DOHH2 (cell line): ENCODE measurements around the gene LYPD5.

Source experiments
- H3F3A ChIP-seq: fragments of 200-600 bp; sonication (generic), shearing (Covaris generic); 2 replicates; pipeline ENCODE4 v1.6.0; 2016; ENCODE audit warnings: antibody characterized with exemption, mild to moderate bottlenecking; ENCODE audit not compliant: control insufficient read depth, insufficient read depth
- H3K27ac ChIP-seq: fragments of 200-600 bp; sonication (generic); 2 replicates; pipeline ENCODE4 v1.5.1; 2014; ENCODE audit warnings: low read depth, mild to moderate bottlenecking, low read length, moderate library complexity
- H3K27me3 ChIP-seq: fragments of 200-600 bp; sonication (generic); 2 replicates; pipeline ENCODE4 v1.6.1; 2014; ENCODE audit warnings: mild to moderate bottlenecking, low read length, mixed read lengths; ENCODE audit not compliant: control insufficient read depth
- H3K36me3 ChIP-seq: fragments of 200-600 bp; sonication (generic); 2 replicates; pipeline ENCODE4 v1.6.1; 2014; ENCODE audit warnings: mild to moderate bottlenecking, low read length, moderate library complexity, mixed read lengths; ENCODE audit not compliant: control insufficient read depth
- H3K4me1 ChIP-seq: fragments of 200-600 bp; sonication (generic); 2 replicates; pipeline ENCODE4 v1.6.1; 2014; ENCODE audit warnings: mild to moderate bottlenecking, low read length, mixed read lengths; ENCODE audit not compliant: control insufficient read depth
- H3K4me2 ChIP-seq: fragments of 200-600 bp; sonication (generic); 2 replicates; pipeline ENCODE4 v1.6.0; 2014; ENCODE audit warnings: mild to moderate bottlenecking, low read length, moderate library complexity
- H3K4me3 ChIP-seq: fragments of 200-600 bp; sonication (generic); 2 replicates; pipeline ENCODE4 v1.5.1; 2014; ENCODE audit warnings: mild to moderate bottlenecking, low read length, mixed read lengths
- H3K79me2 ChIP-seq: fragments of 200-600 bp; sonication (generic); 2 replicates; pipeline ENCODE4 v1.6.1; 2014; ENCODE audit warnings: mild to moderate bottlenecking, low read length, mixed read lengths; ENCODE audit not compliant: control insufficient read depth
- H3K9me2 ChIP-seq: fragments of 200-600 bp; sonication (generic); replicated peaks from 2 replicates; pipeline ENCODE4 v1.6.1; 2014; ENCODE audit warnings: mild to moderate bottlenecking, low read length, mixed read lengths; ENCODE audit not compliant: control insufficient read depth
- H3K9me3 ChIP-seq: fragments of 200-600 bp; sonication (generic); 2 replicates; pipeline ENCODE4 v1.6.1; 2014; ENCODE audit warnings: antibody characterized with exemption, low read length, mixed read lengths; ENCODE audit not compliant: control insufficient read depth, insufficient read depth
- H4K20me1 ChIP-seq: fragments of 200-600 bp; sonication (generic); 2 replicates; pipeline ENCODE4 v1.6.0; 2014; ENCODE audit warnings: low read depth, mild to moderate bottlenecking, antibody characterized with exemption, low read length, moderate library complexity; ENCODE audit not compliant: control insufficient read depth, insufficient read depth
- EZH2phosphoT487 ChIP-seq: fragments of 200-600 bp; sonication (generic); IDR thresholded peaks from 2 replicates; pipeline ENCODE4 v1.6.1; 2017; ENCODE audit warnings: borderline replicate concordance, mild to moderate bottlenecking, antibody characterized with exemption, low read length, moderate library complexity, mixed read lengths
- TF ChIP-seq, protein P1 (sequence below): fragments of 200-600 bp; sonication (generic); IDR thresholded peaks from one replicate; pipeline ENCODE4 v1.5.1; 2014; ENCODE audit warnings: antibody characterized with exemption, mild to moderate bottlenecking, low read depth, low read length; ENCODE audit not compliant: poor library complexity, severe bottlenecking

The LYPD5 gene

DNA sequence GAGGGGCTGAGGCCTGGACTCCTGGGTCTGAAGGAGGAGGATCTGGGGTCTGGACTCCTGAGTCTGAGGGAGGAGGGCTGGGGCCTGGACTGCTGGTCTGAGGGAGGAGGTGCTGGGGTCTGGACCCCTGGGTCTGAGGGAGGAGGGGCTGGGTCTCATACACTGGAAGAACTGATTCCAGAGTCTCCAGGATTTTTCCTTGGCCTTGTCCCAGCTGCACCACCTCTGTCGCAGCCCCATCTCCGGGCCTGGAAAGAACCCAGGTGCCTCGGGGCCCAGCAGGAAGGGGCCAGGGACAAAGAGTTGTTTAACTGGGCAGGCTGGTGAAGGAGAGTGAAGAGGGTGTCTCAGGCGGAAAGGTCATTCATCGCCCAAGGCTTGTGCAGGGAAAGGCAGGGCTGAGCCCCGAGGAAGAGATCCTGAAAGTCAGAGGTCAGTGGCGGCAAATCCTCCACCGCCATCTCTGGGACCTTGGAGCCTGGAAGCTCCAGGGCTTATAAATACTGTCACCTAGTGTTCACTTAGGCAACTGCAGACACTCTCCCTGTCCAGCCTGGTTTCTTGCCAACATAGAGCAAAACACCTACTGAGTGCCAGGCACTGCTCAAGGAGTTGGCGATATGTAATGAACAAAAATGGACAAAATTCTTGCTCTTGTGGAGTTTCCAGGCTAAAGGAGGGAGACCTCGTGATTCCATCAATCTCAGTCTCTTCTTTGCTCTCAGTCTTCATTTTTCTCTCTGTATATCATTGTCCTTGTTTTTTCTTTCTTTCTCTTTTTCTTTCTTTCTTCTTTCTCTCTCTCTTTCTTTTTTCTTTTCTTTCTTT is 17.1 kb downstream of the LYPD5 start:
- H3K9me2 ChIP-seq = no peaks in the 10 kb centered on the region
- peaks cover 22% of the 10 kb centered on the region for H3K79me2 ChIP-seq
- H3K27me3 ChIP-seq = no peaks in the 10 kb centered on the region
- no peaks in the 10 kb centered on the region for H3K9me3 ChIP-seq
- H4K20me1 ChIP-seq = no peaks in the 10 kb centered on the region
- peak overlapping the region; percentile 94 for H3K4me3 ChIP-seq
- H3K4me1 ChIP-seq = peaks cover 50% of the 10 kb centered on the region
- peak overlapping the region; percentile 90 for H3K4me2 ChIP-seq
- no peaks in the 10 kb centered on the region for H3K36me3 ChIP-seq
- peak overlapping the region; percentile 95 for H3K27ac ChIP-seq
- peaks cover 17% of the 10 kb centered on the region for H3F3A ChIP-seq
- TF ChIP-seq EZH2phosphoT487 = no peak
- TF ChIP-seq, protein P1, sequence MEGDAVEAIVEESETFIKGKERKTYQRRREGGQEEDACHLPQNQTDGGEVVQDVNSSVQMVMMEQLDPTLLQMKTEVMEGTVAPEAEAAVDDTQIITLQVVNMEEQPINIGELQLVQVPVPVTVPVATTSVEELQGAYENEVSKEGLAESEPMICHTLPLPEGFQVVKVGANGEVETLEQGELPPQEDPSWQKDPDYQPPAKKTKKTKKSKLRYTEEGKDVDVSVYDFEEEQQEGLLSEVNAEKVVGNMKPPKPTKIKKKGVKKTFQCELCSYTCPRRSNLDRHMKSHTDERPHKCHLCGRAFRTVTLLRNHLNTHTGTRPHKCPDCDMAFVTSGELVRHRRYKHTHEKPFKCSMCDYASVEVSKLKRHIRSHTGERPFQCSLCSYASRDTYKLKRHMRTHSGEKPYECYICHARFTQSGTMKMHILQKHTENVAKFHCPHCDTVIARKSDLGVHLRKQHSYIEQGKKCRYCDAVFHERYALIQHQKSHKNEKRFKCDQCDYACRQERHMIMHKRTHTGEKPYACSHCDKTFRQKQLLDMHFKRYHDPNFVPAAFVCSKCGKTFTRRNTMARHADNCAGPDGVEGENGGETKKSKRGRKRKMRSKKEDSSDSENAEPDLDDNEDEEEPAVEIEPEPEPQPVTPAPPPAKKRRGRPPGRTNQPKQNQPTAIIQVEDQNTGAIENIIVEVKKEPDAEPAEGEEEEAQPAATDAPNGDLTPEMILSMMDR = peak; percentile 97

- Histone ChIP-seq H3F3A (peaks cover 17% of the 10 kb centered on the region), H3K4me3 (peak overlapping the region; percentile 94), H3K4me2 (peak overlapping the region; percentile 90)
Observed at GRCh38 chr19:43784241-43784980, 17.8 kb downstream of the LYPD5 start.

GRCh38 chr19:43783636-43784035 is 18.6 kb downstream of the LYPD5 start:
- Histone ChIP-seq H3K4me1 (peaks cover 61% of the 10 kb centered on the region), H3K27me3 (no peaks in the 10 kb centered on the region), H3K4me2 (peak overlapping the region; percentile 90), H3K4me3 (peak overlapping the region; percentile 94), H3K36me3 (peaks cover 10% of the 10 kb centered on the region), H3K9me3 (no peaks in the 10 kb centered on the region), H3K9me2 (no peaks in the 10 kb centered on the region), H3F3A (peaks cover 20% of the 10 kb centered on the region), H3K27ac (peak overlapping the region; percentile 95), H3K79me2 (peaks cover 37% of the 10 kb centered on the region), H4K20me1 (no peaks in the 10 kb centered on the region)
- TF ChIP-seq, protein P1 = no peak
- TF ChIP-seq EZH2phosphoT487 = no peak

More at GRCh38 chr19:43784241-43784980, 17.8 kb downstream of the LYPD5 start:
- H4K20me1 ChIP-seq = no peaks in the 10 kb centered on the region
- H3K27me3 ChIP-seq = no peaks in the 10 kb centered on the region
- H3K9me2 ChIP-seq = no peaks in the 10 kb centered on the region
- H3K4me1 ChIP-seq = peaks cover 53% of the 10 kb centered on the region
- H3K36me3 ChIP-seq = peaks cover 3% of the 10 kb centered on the region
- H3K9me3 ChIP-seq = no peaks in the 10 kb centered on the region
- peak overlapping the region; percentile 95 for H3K27ac ChIP-seq
- H3K79me2 ChIP-seq = peaks cover 29% of the 10 kb centered on the region
- TF ChIP-seq EZH2phosphoT487 = no peak
- TF ChIP-seq, protein P1 = no peak
